Gastrocnemius medialis (tissue), 4 donors: ENCODE measurements around the gene C12orf42. TPM values are rescaled to one million over a fixed set of nuclear protein-coding genes. Genes with fewer than 3 reads are reported as not detected.

Source experiments
- ATAC-seq, 2 donors: fragments of 150-250 bp; one replicate each; pipeline ENCODE4 v1.9.1; 2016
- DNase-seq, 2 donors: peaks; one replicate each; pipeline ENCODE4 v3.0.0-alpha.2; 2019
- H3K27ac ChIP-seq, 4 donors: fragments of 200-600 bp; sonication (generic); 1 replicate in 1 of 4; 2 replicates in 3 of 4; pipeline ENCODE4 v1.5.1; 2016 to 2018; ENCODE audit warnings: mild to moderate bottlenecking in 2 of 4, moderate library complexity in 1 of 4
- H3K27me3 ChIP-seq, 3 donors: fragments of 200-600 bp; sonication (generic) in 2 of 3; 1 replicate in 1 of 3; 2 replicates in 2 of 3; pipeline versions ENCODE4 v1.5.1 to v1.6.0; 2016 to 2019; ENCODE audit warnings: mild to moderate bottlenecking in 1 of 3, moderate library complexity in 1 of 3
- H3K36me3 ChIP-seq, 2 donors: fragments of 200-600 bp; sonication (generic) in 1 of 2; one replicate each; pipeline ENCODE4 v1.5.1; 2017 to 2018
- H3K4me1 ChIP-seq, 2 donors: fragments of 200-600 bp; sonication (generic) in 1 of 2; one replicate each; pipeline ENCODE4 v1.5.1; 2016 to 2017; ENCODE audit warnings: mild to moderate bottlenecking in 2 of 2
- H3K4me3 ChIP-seq, 4 donors: fragments of 200-600 bp; sonication (generic) in 3 of 4; 1 replicate in 1 of 4; 2 replicates in 3 of 4; pipeline ENCODE4 v1.5.1; 2016 to 2019; ENCODE audit warnings: mild to moderate bottlenecking in 2 of 4
- H3K9me3 ChIP-seq, 3 donors: fragments of 200-600 bp; sonication (generic) in 2 of 3; 1 replicate in 1 of 3; 2 replicates in 2 of 3; pipeline ENCODE4 v1.5.1; 2016 to 2019
- POLR2A ChIP-seq, 2 donors: fragments of 450-650 bp; IDR thresholded peaks; one replicate each; pipeline ENCODE4 v1.6.1; 2017; ENCODE audit warnings: antibody characterized with exemption in 2 of 2, mild to moderate bottlenecking in 2 of 2, moderate library complexity in 2 of 2
- in situ Hi-C, 4 donors: fragments of 200-750 bp; cut with MboI; loops; one replicate each; pipeline versions ENCODE4 v1.15.0 to v1.8.0; 2017; ENCODE audit warnings: low sequenced_read_pairs in 4 of 4
- intact Hi-C: fragments of 100-400 bp; cut with DNase I; formaldehyde crosslinking; loops from one replicate; pipeline ENCODE4 v1.15.1; 2023; ENCODE audit warnings: low total_unique reads
- total RNA-seq, 4 donors: library from RNA; depleted of rRNA; stranded (reverse); fragments of >200 nt; gene quantifications; one replicate each; pipeline versions ENCODE4 v1.1.0 to v1.2.3, GENCODE V29; 2016

The C12orf42 gene
- total RNA-seq, 4 donors from 2014 or later: not detected

DNA sequence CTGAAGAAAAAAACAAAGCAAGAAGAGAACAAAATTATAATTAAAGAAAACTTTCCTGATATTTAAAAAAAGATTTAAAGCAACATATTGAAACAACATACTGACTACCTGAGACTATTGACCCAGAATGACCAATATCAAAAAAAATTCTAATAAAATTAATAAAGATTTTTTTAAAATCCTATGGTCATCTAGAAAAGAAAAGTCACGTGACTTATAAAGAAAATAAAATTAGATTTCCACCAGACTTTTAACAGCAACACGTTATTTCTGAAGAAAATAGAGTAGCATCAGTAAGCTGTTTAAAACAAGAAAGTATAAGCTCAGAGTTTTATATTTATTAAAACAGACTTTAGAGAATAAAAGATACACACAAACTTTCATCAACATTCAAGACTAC, 238.0 kb downstream of the C12orf42 start:
- H3K9me3 ChIP-seq: no peaks in the 10 kb centered on the region
- no peak for TF ChIP-seq POLR2A (IDR thresholded peaks at IDR 0.05)
- intact Hi-C loops: no loop called here
- no peaks in the 10 kb centered on the region for H3K27me3 ChIP-seq
- no peaks in the 10 kb centered on the region for H3K4me1 ChIP-seq
- ATAC-seq (no peak), DNase-seq (no peak)
- H3K27ac ChIP-seq: no peak overlapping the region
- in situ Hi-C loops: no loop called here
- no peak overlapping the region for H3K4me3 ChIP-seq
- H3K36me3 ChIP-seq: no peaks in the 10 kb centered on the region

Other genes with a start within 250 kb of the C12orf42 start
- gene STAB2, start 91.3 kb upstream of the C12orf42 start, total RNA-seq: not detected